Stimulated activated CD8-positive, alpha-beta memory T cell treated with anti-CD3 and anti-CD28 coated beads, Interleukin-7, amount 100 ng/mL, for 48 hours (primary cell): ENCODE results near the gene KCNIP4.

Experiments
- DNase-seq, 2 donors: peaks; one replicate each; pipeline ENCODE4 v3.0.0-alpha.2; 2020; ENCODE audit warnings: low read depth in 1 of 2; ENCODE audit errors: extremely low read depth in 1 of 2

The KCNIP4 gene

GRCh38 chr4:21102667-21103066 is 845.9 kb downstream of the KCNIP4 start:
- DNase-seq, result no peak

DNA sequence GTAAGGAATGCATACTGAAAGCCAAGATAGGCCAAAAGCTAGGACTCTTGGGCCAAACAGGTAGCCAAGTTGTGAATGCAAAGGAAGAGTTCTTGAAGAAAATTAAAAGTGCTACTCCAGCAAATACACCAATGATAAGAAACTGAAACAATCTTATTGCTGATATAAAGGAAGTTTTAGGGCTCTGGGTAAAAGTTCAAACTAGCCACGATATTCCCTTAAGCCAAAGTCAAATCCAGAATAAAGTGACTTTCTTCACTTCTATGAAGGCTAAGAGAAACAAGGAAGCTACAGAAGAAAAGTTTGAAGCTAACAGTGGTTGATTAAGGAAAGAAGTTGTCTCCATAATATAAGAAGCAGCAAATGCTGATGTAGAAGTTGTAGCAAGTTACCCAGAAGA is 850.7 kb downstream of the KCNIP4 start:
- DNase-seq, result no peak

GRCh38 chr4:21097026-21097425 is 851.5 kb downstream of the KCNIP4 start:
- no peak for DNase-seq

- no peak for DNase-seq
These were observed 856.0 kb downstream of the KCNIP4 start for GRCh38 chr4:21092531-21092930.

- DNase-seq, result no peak
These were observed 858.4 kb downstream of the KCNIP4 start for GRCh38 chr4:21090094-21090666.

DNA sequence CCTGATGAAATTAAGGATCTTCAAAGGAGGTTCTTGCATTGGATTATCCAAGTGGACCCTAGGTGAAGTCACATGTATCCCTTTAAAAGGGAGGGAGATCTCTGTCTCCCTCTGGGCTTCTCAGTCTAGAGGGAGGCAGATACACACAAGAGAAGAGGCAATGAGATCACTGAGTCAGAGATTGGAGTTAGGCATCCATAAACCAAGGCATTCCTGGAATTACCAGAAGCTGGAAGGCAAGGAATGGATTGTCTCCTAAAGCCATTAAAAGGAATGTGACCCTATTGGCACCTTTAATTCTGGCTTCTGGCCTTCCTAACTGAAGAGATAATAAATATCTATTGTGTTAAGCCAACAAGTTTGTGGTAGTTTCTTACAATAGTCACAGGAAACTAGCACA is 865.2 kb downstream of the KCNIP4 start:
- no peak for DNase-seq

GRCh38 chr4:21077967-21078366 is 870.6 kb downstream of the KCNIP4 start:
- no peak for DNase-seq

GRCh38 chr4:21067351-21067750 is 881.2 kb downstream of the KCNIP4 start:
- no peak for DNase-seq

DNA sequence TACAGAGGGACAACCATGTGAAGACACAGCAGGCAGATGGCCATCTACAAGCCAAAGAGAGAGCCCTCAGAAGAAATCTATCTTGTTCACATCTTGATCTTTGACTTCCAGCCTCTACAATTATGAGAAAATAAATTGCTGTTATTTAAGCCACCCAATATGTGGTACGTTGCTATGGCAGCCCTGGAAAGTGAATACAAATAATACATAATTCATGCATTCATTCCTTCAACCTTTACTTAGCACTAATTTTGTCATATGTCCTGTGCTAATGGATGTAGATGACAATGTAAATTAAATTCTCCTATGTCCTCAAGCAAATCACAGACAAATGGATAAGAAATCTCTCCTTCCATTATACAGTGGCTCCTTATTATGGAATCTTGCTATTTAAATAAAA is 886.7 kb downstream of the KCNIP4 start:
- DNase-seq, result no peak

GRCh38 chr4:21046141-21046540 is 902.4 kb downstream of the KCNIP4 start:
- no peak for DNase-seq

GRCh38 chr4:21045119-21045518 is 903.5 kb downstream of the KCNIP4 start:
- DNase-seq, result no peak

- no peak for DNase-seq
These were observed 906.9 kb downstream of the KCNIP4 start for GRCh38 chr4:21041708-21042107.

DNA sequence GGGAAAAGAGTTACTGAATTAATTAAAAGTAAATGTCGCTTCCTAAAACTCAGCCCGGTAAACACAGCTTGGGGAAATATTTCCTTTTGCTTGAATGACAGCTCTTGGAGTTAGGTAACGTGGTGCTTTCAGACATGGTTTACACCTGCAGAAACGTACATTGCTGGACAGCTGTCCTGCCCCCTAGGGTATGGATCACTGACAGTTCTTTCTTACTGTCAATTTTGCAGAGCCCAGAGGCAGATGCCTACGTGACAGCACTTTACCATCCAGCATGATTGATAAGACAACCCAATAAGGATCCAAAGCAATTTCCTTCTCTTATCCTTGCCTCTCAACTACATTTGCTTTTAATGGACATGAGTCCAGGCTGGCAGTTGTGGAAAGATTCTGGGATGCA is 913.8 kb downstream of the KCNIP4 start:
- DNase-seq, result no peak

DNA sequence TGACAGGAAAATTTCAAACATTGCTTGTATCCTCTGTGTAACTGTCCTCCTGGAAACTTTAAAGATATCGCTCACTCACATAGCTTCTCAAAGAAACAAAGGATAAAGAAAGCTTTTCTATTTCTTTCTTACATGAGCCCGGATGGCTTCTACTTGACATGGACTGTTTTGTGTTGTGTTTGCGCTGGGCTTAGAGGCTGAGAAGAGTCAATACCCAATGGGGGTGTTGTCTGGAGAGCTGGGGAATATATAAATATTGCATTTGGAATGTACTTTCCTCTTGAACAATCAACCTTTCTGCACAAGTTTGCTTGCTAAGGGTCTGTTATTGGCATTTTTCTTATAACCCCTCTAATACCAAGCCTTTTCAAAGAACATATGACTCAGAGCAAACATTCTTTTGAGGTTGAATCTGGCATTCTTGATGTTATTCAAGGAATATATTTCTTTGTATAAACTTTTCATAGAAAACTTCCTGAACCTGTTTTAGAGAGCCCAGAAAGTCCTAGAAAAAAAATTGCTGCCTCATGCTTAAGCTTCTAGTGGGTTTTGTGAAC is 916.4 kb downstream of the KCNIP4 start:
- DNase-seq, result no peak

DNA sequence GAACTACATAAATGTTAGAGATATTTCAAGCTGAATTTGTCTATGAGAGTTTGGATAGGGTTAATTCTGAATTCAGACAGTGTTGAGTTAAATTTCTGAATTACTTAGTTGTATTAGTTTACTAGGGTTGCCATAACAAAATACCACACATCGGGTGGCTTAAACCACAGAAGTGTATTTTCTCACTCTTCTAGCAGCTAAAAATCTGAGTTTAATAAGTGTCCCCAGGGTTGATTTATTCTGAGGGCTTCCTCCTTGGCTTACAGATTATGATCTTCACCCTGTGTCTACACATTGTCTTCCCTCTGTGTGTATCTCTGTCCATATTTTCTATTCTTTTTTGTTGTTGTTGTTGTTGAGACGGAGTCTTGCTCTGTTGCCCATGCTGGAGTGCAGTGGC is 929.8 kb downstream of the KCNIP4 start:
- no peak for DNase-seq

GRCh38 chr4:21013501-21013900 is 935.1 kb downstream of the KCNIP4 start:
- DNase-seq, result no peak

DNA sequence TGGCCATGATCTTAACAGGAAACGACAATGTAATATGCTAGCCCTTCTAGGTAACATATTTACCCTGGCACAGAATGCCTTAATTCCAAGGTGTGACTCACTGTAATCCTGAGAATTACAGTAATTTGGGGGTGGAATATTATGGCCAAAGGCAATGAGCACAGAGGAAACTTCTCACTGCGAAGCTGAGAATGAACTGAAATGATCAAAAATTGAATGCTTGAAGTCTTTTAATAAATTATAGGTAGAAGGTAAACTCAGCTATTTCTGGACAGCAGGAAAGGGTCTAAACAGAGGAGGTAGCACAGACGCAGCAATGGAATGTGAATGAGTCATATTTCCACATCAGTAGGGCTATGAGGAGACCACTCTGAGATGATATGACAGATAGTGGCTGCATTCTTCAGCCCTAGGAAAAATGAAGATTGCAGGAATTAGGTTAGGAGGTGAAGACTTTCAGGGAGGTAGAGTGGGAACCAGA is 935.7 kb downstream of the KCNIP4 start:
- no peak for DNase-seq

GRCh38 chr4:21011106-21011505 is 937.5 kb downstream of the KCNIP4 start:
- no peak for DNase-seq

DNA sequence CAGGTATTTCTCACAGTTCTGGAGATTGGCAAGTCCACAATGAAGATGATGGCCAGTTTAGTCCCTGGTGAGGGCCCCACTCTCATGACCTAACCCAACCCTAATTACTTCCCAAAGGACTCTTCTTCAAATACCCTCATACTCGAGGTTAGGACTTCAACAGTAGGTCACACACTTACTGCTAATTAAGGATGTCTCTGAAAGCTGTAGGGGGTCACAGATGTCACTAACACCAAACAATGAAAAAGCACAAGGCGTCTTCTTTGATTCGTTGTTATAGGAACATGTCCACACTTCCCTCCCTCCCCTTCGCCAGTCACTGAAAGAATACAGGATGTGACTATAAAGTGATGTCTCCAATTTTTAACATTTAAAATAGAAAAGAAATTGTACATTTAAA is 938.6 kb downstream of the KCNIP4 start:
- no peak for DNase-seq

GRCh38 chr4:21005647-21006046 is 942.9 kb downstream of the KCNIP4 start:
- DNase-seq, result no peak

DNA sequence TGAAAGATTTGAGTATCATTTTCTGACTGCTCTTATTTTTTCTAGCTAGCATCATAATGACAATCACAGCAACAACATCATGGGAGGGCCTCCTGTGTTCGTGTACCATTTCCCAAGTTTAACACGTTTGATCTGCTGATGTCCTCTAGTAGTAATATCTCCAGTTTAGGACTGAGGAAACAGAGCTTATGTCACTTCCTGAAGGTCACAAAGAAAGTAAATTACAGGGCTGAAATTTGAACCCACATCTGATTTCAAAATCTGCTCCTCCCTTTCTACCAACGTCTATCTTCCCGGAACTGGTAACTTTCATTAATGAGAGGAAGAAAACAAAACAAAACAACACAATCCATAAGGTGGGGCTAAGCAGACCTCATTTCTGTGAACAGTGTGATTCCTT is 945.6 kb downstream of the KCNIP4 start:
- DNase-seq, result no peak

DNA sequence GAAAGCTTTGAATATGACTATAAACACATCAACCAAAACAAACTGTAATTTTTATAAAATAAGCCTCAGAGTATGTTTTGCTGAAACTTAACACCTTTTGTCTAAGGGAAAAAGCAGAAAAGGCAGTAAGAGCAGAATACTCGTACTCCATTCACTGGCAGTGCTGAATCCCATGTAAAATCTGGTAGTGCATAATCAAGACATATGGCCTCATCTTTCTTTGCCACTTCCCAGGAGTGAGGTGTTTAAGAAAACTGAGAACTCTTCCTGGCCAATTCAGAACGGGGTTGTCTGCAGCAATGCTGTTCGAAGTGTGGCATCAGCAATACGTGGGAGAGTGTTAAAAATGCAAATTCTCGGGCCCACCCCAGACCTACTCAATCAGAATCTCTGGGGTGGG is 946.3 kb downstream of the KCNIP4 start:
- DNase-seq, result no peak

DNA sequence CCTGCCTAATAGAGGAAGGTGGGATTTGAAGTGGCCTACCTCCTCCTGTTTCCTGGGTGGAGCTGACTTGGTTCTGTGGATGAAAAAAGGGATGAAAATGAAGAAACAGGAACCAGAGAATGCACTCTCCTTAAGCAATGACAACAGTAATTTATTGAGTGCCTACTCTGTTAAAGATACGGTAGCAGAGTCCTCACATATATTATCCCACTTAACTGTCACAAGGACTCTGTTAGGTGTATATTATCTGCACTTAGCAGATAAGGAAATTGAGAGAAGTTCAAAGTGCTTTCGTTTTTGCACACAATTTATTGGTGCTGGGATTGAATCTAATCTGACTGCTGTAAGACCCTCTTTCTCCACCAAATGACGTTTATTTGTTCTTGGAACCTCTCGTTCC is 947.1 kb downstream of the KCNIP4 start:
- no peak for DNase-seq
